Measurements from ENCODE around the gene OR8H1. TPM values are rescaled to one million over a fixed set of nuclear protein-coding genes. Genes with fewer than 3 reads are reported as not detected.

OR8H1 gene
- polyA plus RNA-seq, 1 donor: not detected

Other genes starting within 250 kb of the OR8H1 start
- not detected for gene OR8I2, start 198.9 kb downstream of the OR8H1 start, polyA plus RNA-seq
- gene OR8H2, start 188.6 kb downstream of the OR8H1 start, polyA plus RNA-seq: not detected
- gene OR8H3, start 169.9 kb downstream of the OR8H1 start, polyA plus RNA-seq: not detected
- not detected for gene OR8J3, start 152.1 kb downstream of the OR8H1 start, polyA plus RNA-seq
- gene OR8K5, start 131.9 kb downstream of the OR8H1 start, polyA plus RNA-seq: not detected
- not detected for gene OR5J2, start 115.6 kb downstream of the OR8H1 start, polyA plus RNA-seq
- not detected for gene OR5T2, start 58.0 kb downstream of the OR8H1 start, polyA plus RNA-seq
- gene OR5T3, start 40.0 kb downstream of the OR8H1 start, polyA plus RNA-seq: not detected
- gene OR5T1, start 18.1 kb downstream of the OR8H1 start, polyA plus RNA-seq: not detected
- gene OR8K3, start 22.9 kb upstream of the OR8H1 start, polyA plus RNA-seq: not detected
- gene OR8K1, start 53.8 kb upstream of the OR8H1 start, polyA plus RNA-seq: not detected
- gene OR8J1, start 62.0 kb upstream of the OR8H1 start, polyA plus RNA-seq: not detected
- gene OR8U1, start 83.4 kb upstream of the OR8H1 start, polyA plus RNA-seq: not detected
- not detected for gene OR5AL1, start 120.4 kb upstream of the OR8H1 start, polyA plus RNA-seq
- gene OR5M3, start 181.1 kb upstream of the OR8H1 start, polyA plus RNA-seq: not detected
- gene OR5M8, start 199.1 kb upstream of the OR8H1 start, polyA plus RNA-seq: not detected